Measurements from ENCODE around the gene LYAR. TPM values are rescaled to one million over a fixed set of nuclear protein-coding genes. Genes with fewer than 3 reads are reported as not detected.

LYAR gene
- polyA plus RNA-seq, 1 experiment, result 2.4 TPM

- POLR2A ChIA-PET, result interaction anchor here (1.1 kb wide), 1 partner anchor 85 kb away, joined by 7 read pairs; the partner anchor contains the start of gene TMEM128
- CTCF ChIA-PET, result interaction anchor here (0.6 to 2.2 kb wide), 8 partner anchors 13 to 85 kb away, joined by 3 to 14 read pairs (median 6); no protein-coding TSS in a partner anchor
- Histone ChIP-seq H3K4me3 (ENCODE audit: low read depth, low read length) (no peak overlapping the region), H3K36me3 (ENCODE audit: control insufficient read depth, insufficient read depth, low read length) (no peaks in the 10 kb centered on the region), H3K27me3 (ENCODE audit: control insufficient read depth, insufficient read depth, low read length) (peaks cover 9% of the 10 kb centered on the region)
- peak; percentile 76 for DNase-seq (ENCODE audit: low read depth)
- no peak for TF ChIP-seq CTCF (IDR thresholded peaks at IDR 0.05; ENCODE audit: insufficient read depth, low read depth, low read length)
Measured at GRCh38 chr4:4333265-4333706, 43.3 kb upstream of the LYAR start.

GRCh38 chr4:4332529-4332928 lies 42.6 kb upstream of the LYAR start:
- POLR2A ChIA-PET, result no interaction called here
- Histone ChIP-seq H3K4me3 (ENCODE audit: low read depth, low read length) (no peak overlapping the region), H3K27me3 (ENCODE audit: control insufficient read depth, insufficient read depth, low read length) (peaks cover 9% of the 10 kb centered on the region), H3K36me3 (ENCODE audit: control insufficient read depth, insufficient read depth, low read length) (no peaks in the 10 kb centered on the region)
- CTCF ChIA-PET, result interaction anchor here (1.9 to 2.2 kb wide), 2 partner anchors 73 to 81 kb away, joined by 12 to 14 read pairs; no protein-coding TSS in a partner anchor
- no peak for DNase-seq (ENCODE audit: low read depth)
- TF ChIP-seq CTCF (IDR thresholded peaks at IDR 0.05; ENCODE audit: insufficient read depth, low read depth, low read length), result no peak

- Histone ChIP-seq H3K36me3 (ENCODE audit: control insufficient read depth, insufficient read depth, low read length) (no peaks in the 10 kb centered on the region), H3K27me3 (ENCODE audit: control insufficient read depth, insufficient read depth, low read length) (peaks cover 9% of the 10 kb centered on the region), H3K4me3 (ENCODE audit: low read depth, low read length) (no peak overlapping the region)
- TF ChIP-seq CTCF (IDR thresholded peaks at IDR 0.05; ENCODE audit: insufficient read depth, low read depth, low read length), result no peak
- CTCF ChIA-PET, result interaction anchor here (0.7 to 1.5 kb wide), 3 partner anchors 14 to 83 kb away, joined by 3 to 6 read pairs (median 3); partner anchors contain the start of gene TMEM128
- POLR2A ChIA-PET, result no interaction called here
- DNase-seq (ENCODE audit: low read depth), result no peak
Measured at GRCh38 chr4:4330794-4331193, 40.8 kb upstream of the LYAR start.

GRCh38 chr4:4329496-4329895 lies 39.5 kb upstream of the LYAR start:
- Histone ChIP-seq H3K36me3 (ENCODE audit: control insufficient read depth, insufficient read depth, low read length) (no peaks in the 10 kb centered on the region), H3K4me3 (ENCODE audit: low read depth, low read length) (no peak overlapping the region), H3K27me3 (ENCODE audit: control insufficient read depth, insufficient read depth, low read length) (peaks cover 9% of the 10 kb centered on the region)
- ChIA-PET CTCF (no interaction called here), POLR2A (no interaction called here)
- no peak for TF ChIP-seq CTCF (IDR thresholded peaks at IDR 0.05; ENCODE audit: insufficient read depth, low read depth, low read length)
- no peak for DNase-seq (ENCODE audit: low read depth)

- ChIA-PET CTCF (no interaction called here), POLR2A (no interaction called here)
- Histone ChIP-seq H3K36me3 (ENCODE audit: control insufficient read depth, insufficient read depth, low read length) (no peaks in the 10 kb centered on the region), H3K4me3 (ENCODE audit: low read depth, low read length) (no peak overlapping the region), H3K27me3 (ENCODE audit: control insufficient read depth, insufficient read depth, low read length) (peaks cover 9% of the 10 kb centered on the region)
- TF ChIP-seq CTCF (IDR thresholded peaks at IDR 0.05; ENCODE audit: insufficient read depth, low read depth, low read length), result no peak
- no peak for DNase-seq (ENCODE audit: low read depth)
Measured at GRCh38 chr4:4328840-4329239, 38.9 kb upstream of the LYAR start.
